ENCODE data around the gene VRK1.

- TF ChIP-seq CTCF (IDR thresholded peaks at IDR 0.05) (no peak), NRF1 (IDR thresholded peaks at IDR 0.05; ENCODE audit: low read depth, low read length) (no peak), RCOR1 (IDR thresholded peaks at IDR 0.05; ENCODE audit: low read length) (no peak), ZBTB33 (IDR thresholded peaks at IDR 0.05; ENCODE audit: borderline replicate concordance, low read depth) (no peak), EP300 (IDR thresholded peaks at IDR 0.05; ENCODE audit: borderline replicate concordance in 1 of 2, low read depth in 1 of 2, low read length in 1 of 2) (no peak), SIN3A (IDR thresholded peaks at IDR 0.05; ENCODE audit: borderline replicate concordance, low read depth, low read length) (no peak), SMC3 (IDR thresholded peaks at IDR 0.05; ENCODE audit: low read depth, low read length) (no peak), USF2 (IDR thresholded peaks at IDR 0.05; ENCODE audit: borderline replicate concordance, low read depth, low read length) (no peak), POLR2AphosphoS5 (IDR thresholded peaks at IDR 0.05; ENCODE audit: low read depth, low read length) (no peak), TCF12 (IDR thresholded peaks at IDR 0.05) (no peak), RFX5 (IDR thresholded peaks at IDR 0.05; ENCODE audit: low read length) (no peak), IRF3 (IDR thresholded peaks at IDR 0.05; ENCODE audit: low read depth, low read length) (no peak), FOXM1 (IDR thresholded peaks at IDR 0.05; ENCODE audit: low read depth) (no peak)
Observed at GRCh38 chr14:96757456-96757855, 39.7 kb upstream of the VRK1 start.

All from SK-N-SH (cell line).